A549 (cell line): ENCODE measurements around the gene PIK3R2. TPM values are rescaled to one million over a fixed set of nuclear protein-coding genes. Genes with fewer than 3 reads are reported as not detected.

ENCODE experiments used
- ATAC-seq, 2 experiments: fragments of 200-7000 bp in 1 of 2; fragments of >200 bp in 1 of 2; cut with Nextera tagmentation in 1 of 2; cut with Tn5 transposase in 1 of 2; 3 replicates each; pipeline versions ENCODE4 v1.8.0 to v1.9.1; 2018 to 2020; ENCODE audit warnings: mild to moderate bottlenecking in 1 of 2, moderate library complexity in 1 of 2
- CTCF ChIA-PET: fragments of 300-600 bp; sonication (Branson Sonifier 250); formaldehyde crosslinking; extraction: SDS; loops from one replicate; lab custom pipeline; 2021; ENCODE audit warnings: antibody characterized with exemption, inconsistent platforms; lab: Yijun Ruan, JAX
- POLR2A ChIA-PET: fragments of 350-600 bp; formaldehyde crosslinking; extraction: SDS; loops from one replicate; lab custom pipeline; 2021; ENCODE audit warnings: antibody characterized with exemption, inconsistent platforms; lab: Yijun Ruan, JAX
- DNase-seq, 2 experiments: peaks; one replicate each; pipeline versions ENCODE4 v3.0.0 to v3.0.0-alpha.2; 2011 to 2016; ENCODE audit warnings: low read depth in 1 of 2, low spot score in 1 of 2
- FAIRE-seq: peaks from 2 replicates; lab custom pipeline; 2011; peaks lifted over from hg19 to GRCh38; lab: Jason Lieb, UNC
- H3K27ac ChIP-seq, 2 experiments: fragments of >200 bp; sonication (Bioruptor Twin); formaldehyde crosslinking; 3 replicates each; pipeline ENCODE4 v1.5.1; 2016 to 2017
- H3K4me1 ChIP-seq: fragments of >200 bp; sonication (Bioruptor Twin); formaldehyde crosslinking; 3 replicates; pipeline ENCODE4 v1.6.1; 2016
- H3K4me2 ChIP-seq: fragments of >200 bp; sonication (Bioruptor Twin); formaldehyde crosslinking; 3 replicates; pipeline ENCODE4 v1.6.1; 2016
- H3K4me3 ChIP-seq: fragments of >200 bp; sonication (Bioruptor Twin); formaldehyde crosslinking; 3 replicates; pipeline ENCODE4 v1.5.1; 2016
- H3K9me3 ChIP-seq: fragments of >200 bp; sonication (Bioruptor Twin); formaldehyde crosslinking; 3 replicates; pipeline ENCODE4 v1.6.1; 2016
- CBX8 ChIP-seq: fragments of 200-600 bp; sonication (generic); IDR thresholded peaks from 2 replicates; pipeline ENCODE4 v1.6.1; 2016
- CHD4 ChIP-seq: fragments of 200-600 bp; sonication (generic); IDR thresholded peaks from 2 replicates; pipeline ENCODE4 v1.6.1; 2016; ENCODE audit warnings: antibody characterized with exemption, mild to moderate bottlenecking, borderline replicate concordance
- EP300 ChIP-seq, 2 experiments: fragments of >200 bp; sonication (Bioruptor Twin); formaldehyde crosslinking; IDR thresholded peaks; 2 replicates in 1 of 2; 3 replicates in 1 of 2; pipeline ENCODE4 v1.6.1; 2016 to 2017
- FOXS1 ChIP-seq: fragments of 250-450 bp; sonication (Bioruptor Pico); IDR thresholded peaks from 2 replicates; pipeline ENCODE4 v1.5.0; 2020; ENCODE audit warnings: mild to moderate bottlenecking, moderate library complexity
- JUNB ChIP-seq: fragments of >200 bp; sonication (Bioruptor Twin); formaldehyde crosslinking; IDR thresholded peaks from 2 replicates; pipeline ENCODE4 v1.6.1; 2016
- MAZ ChIP-seq: fragments of 150-350 bp; IDR thresholded peaks from 2 replicates; pipeline ENCODE4 v1.6.1; 2014; ENCODE audit warnings: antibody characterized with exemption, low read depth, low read length, borderline replicate concordance
- NFE2L2 ChIP-seq: fragments of 150-350 bp; conservative IDR thresholded peaks from 2 replicates; pipeline ENCODE4 v1.6.1; 2014; ENCODE audit warnings: low read length
- RARB ChIP-seq: fragments of 250-450 bp; sonication (Bioruptor Pico); IDR thresholded peaks from 2 replicates; pipeline ENCODE4 v1.8.0; 2021; ENCODE audit warnings: mild to moderate bottlenecking, moderate library complexity
- SMC3 ChIP-seq: fragments of >200 bp; sonication (Bioruptor Twin); formaldehyde crosslinking; IDR thresholded peaks from 3 replicates; pipeline ENCODE4 v1.6.1; 2018; ENCODE audit warnings: inconsistent platforms
- ZSCAN20 ChIP-seq: fragments of 250-450 bp; sonication (Bioruptor Pico); IDR thresholded peaks from 2 replicates; pipeline ENCODE4 v1.8.0; 2022; ENCODE audit warnings: mild to moderate bottlenecking, moderate library complexity
- WGBS: methylation state at CpG from one replicate; pipeline ENCODE4 v1.1.6; 2017; ENCODE audit errors: missing lambda C conversion rate; 5-methylcytosine and 5-hydroxymethylcytosine counted together
- polyA plus RNA-seq, 4 experiments: library from polyadenylated mRNA; depleted of rRNA in 3 of 4; stranded (reverse); fragments of >200 nt; fragmentation: RNase III in 1 of 4; extraction: RNeasy Plus Mini Kit Qiagen cat#74134 plus additional on column Dnase treatment in 1 of 4; gene quantifications; 2 replicates in 3 of 4; 3 replicates in 1 of 4; pipeline ENCODE4 v1.2.3, GENCODE V29; 2011 to 2017
- TF ChIP-seq, protein P1 (sequence below): fragments of 250-450 bp; sonication (Bioruptor Pico); IDR thresholded peaks from 2 replicates; pipeline ENCODE4 v1.5.0; 2020; ENCODE audit warnings: low read depth, mild to moderate bottlenecking, moderate library complexity
- TF ChIP-seq, protein P2 (sequence below): fragments of 250-450 bp; sonication (Bioruptor Pico); IDR thresholded peaks from 2 replicates; pipeline ENCODE4 v1.5.0; 2021; ENCODE audit warnings: mild to moderate bottlenecking, moderate library complexity, borderline replicate concordance
- TF ChIP-seq, protein P3 (sequence below): fragments of 200-600 bp; sonication (generic); IDR thresholded peaks from 2 replicates; pipeline ENCODE4 v1.6.1; 2016; ENCODE audit warnings: antibody characterized with exemption, mild to moderate bottlenecking, moderate library complexity
- TF ChIP-seq, protein P4 (sequence below): fragments of >200 bp; sonication (Bioruptor Twin); formaldehyde crosslinking; IDR thresholded peaks from 3 replicates; pipeline ENCODE4 v1.5.1; 2016
- TF ChIP-seq, protein P5 (sequence below): IDR thresholded peaks from 2 replicates; pipeline ENCODE4 v1.6.1; 2012

PIK3R2 gene
- polyA plus RNA-seq, 2 of the 4 experiments (the other 2 are of a cell fraction), result 6.7 to 8.3 TPM

DNA sequence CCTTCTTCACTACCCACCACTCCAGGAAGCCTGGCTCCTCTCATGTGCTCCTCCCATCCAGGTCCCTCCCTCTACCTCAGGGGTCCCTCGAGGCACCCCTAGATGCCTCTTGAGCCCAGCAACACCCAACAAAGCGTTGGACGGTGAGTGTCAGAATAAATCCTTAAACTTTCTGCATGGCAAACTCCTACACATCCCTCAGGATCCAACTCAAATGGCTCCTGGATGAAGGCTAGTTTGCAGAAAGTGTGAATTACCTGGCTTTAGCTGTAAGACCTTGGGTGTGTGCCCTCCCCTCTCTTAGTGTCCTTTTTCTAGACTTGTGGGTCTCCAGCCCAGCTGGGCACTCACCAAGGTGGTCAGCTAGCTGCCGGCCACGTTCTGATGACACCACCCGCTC is 45.4 kb downstream of the PIK3R2 start:
- Histone ChIP-seq H3K9me3 (no peaks in the 10 kb centered on the region), H3K4me2 (no peak overlapping the region), H3K4me1 (peaks cover 16% of the 10 kb centered on the region; the same call in 2 of the 3 replicates), H3K4me3 (no peak overlapping the region), H3K27ac (no peak overlapping the region)
- DNase-seq (no peak), ATAC-seq (no peak), FAIRE-seq (no peak)
- TF ChIP-seq FOXS1, result no peak
- no peak for TF ChIP-seq CBX8
- TF ChIP-seq, protein P1, sequence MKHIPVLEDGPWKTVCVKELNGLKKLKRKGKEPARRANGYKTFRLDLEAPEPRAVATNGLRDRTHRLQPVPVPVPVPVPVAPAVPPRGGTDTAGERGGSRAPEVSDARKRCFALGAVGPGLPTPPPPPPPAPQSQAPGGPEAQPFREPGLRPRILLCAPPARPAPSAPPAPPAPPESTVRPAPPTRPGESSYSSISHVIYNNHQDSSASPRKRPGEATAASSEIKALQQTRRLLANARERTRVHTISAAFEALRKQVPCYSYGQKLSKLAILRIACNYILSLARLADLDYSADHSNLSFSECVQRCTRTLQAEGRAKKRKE (CRISPR knock-in tag), result no peak
- no peak for TF ChIP-seq JUNB
- TF ChIP-seq NFE2L2, result no peak
- TF ChIP-seq, protein P2, sequence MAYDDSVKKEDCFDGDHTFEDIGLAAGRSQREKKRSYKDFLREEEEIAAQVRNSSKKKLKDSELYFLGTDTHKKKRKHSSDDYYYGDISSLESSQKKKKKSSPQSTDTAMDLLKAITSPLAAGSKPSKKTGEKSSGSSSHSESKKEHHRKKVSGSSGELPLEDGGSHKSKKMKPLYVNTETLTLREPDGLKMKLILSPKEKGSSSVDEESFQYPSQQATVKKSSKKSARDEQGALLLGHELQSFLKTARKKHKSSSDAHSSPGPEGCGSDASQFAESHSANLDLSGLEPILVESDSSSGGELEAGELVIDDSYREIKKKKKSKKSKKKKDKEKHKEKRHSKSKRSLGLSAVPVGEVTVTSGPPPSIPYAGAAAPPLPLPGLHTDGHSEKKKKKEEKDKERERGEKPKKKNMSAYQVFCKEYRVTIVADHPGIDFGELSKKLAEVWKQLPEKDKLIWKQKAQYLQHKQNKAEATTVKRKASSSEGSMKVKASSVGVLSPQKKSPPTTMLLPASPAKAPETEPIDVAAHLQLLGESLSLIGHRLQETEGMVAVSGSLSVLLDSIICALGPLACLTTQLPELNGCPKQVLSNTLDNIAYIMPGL (CRISPR knock-in tag), result no peak
- ChIA-PET POLR2A (interaction anchor here (0.6 kb wide), 1 partner anchor 10 kb away, joined by 3 read pairs; no protein-coding TSS in a partner anchor), CTCF (interaction anchor here (1.4 to 8.9 kb wide), 2 partner anchors 10 to 54 kb away, joined by 4 to 86 read pairs; a partner anchor contains a TSS)
- WGBS, result 76% methylated on average over 6 of the region's 6 CpGs

DNA sequence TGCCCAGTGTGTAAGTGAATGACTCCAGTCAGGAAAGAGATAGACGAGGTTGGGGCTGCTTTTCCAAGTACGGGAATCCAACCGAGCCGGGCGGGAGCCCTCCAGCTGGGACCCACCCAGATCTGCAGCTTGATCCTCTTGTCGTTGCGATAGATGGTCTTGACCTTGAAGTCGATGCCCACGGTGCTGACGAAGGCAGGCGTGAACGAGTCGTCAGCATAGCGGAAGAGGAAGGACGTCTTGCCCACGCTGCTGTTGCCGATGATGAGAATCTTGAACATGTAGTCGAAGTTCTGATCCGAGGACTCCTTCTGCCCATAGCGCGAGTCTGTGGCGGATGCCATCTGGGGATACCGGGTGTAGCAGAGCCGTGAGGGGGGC is 49.4 kb downstream of the PIK3R2 start:
- no peak overlapping the region for H3K4me2 ChIP-seq

DNA sequence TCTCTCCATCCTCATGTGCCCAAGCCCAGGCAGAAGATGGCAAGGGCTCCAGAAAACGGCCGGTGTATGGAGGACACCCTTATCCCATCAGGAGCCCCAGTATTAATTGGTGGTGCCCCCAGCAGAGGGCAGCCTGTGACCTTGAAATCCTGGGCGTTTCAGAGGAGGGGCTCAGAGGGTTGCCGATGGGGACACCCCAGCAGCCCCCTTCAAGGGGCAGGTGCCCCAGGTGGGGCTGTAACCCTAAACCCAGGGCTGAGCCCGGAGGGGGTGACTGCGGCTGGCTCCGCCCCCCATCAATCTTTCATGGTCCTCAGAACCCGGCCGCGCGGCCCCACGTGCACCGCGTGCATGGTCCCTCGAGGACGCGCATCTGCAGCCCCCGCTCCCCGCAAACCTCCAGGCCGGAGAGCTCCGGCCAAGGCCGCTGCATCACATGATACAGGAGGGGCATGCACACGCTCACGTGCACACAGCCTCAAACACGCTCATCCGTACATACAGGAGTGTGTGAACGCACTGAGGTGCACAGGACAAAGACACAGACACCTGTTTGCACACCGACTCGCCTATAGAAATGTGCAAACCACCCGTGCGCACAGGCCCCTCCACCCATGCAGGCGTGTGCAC is 49.9 kb downstream of the PIK3R2 start:
- H3K4me1 ChIP-seq, result peaks cover 10% of the 10 kb centered on the region; the same call in 2 of the 3 replicates
- H3K27ac ChIP-seq, result peak overlapping the region in 1 of 2 experiments; percentile 73; a peak in 2 of 6 replicates
- 52% methylated on average over 17 of the region's 32 CpGs for WGBS
- peak overlapping the region; percentile 84 for H3K4me2 ChIP-seq
- ChIA-PET CTCF (interaction anchor here (1.3 to 8.9 kb wide), 4 partner anchors 10 to 71 kb away, joined by 5 to 86 read pairs (median 12); partner anchors contain the start of genes IQCN and MPV17L2), POLR2A (no interaction called here)
- DNase-seq (no peak), ATAC-seq (0 out of 6 replicates have a peak, but pooled peaks of 1 of the 2 experiments have one; percentile 3), FAIRE-seq (no peak)
- H3K4me3 ChIP-seq, result peak overlapping the region; percentile 57
- no peaks in the 10 kb centered on the region for H3K9me3 ChIP-seq
- TF ChIP-seq, protein P3, sequence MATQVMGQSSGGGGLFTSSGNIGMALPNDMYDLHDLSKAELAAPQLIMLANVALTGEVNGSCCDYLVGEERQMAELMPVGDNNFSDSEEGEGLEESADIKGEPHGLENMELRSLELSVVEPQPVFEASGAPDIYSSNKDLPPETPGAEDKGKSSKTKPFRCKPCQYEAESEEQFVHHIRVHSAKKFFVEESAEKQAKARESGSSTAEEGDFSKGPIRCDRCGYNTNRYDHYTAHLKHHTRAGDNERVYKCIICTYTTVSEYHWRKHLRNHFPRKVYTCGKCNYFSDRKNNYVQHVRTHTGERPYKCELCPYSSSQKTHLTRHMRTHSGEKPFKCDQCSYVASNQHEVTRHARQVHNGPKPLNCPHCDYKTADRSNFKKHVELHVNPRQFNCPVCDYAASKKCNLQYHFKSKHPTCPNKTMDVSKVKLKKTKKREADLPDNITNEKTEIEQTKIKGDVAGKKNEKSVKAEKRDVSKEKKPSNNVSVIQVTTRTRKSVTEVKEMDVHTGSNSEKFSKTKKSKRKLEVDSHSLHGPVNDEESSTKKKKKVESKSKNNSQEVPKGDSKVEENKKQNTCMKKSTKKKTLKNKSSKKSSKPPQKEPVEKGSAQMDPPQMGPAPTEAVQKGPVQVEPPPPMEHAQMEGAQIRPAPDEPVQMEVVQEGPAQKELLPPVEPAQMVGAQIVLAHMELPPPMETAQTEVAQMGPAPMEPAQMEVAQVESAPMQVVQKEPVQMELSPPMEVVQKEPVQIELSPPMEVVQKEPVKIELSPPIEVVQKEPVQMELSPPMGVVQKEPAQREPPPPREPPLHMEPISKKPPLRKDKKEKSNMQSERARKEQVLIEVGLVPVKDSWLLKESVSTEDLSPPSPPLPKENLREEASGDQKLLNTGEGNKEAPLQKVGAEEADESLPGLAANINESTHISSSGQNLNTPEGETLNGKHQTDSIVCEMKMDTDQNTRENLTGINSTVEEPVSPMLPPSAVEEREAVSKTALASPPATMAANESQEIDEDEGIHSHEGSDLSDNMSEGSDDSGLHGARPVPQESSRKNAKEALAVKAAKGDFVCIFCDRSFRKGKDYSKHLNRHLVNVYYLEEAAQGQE, result no peak
- no peak for TF ChIP-seq MAZ
- TF ChIP-seq, protein P1 (CRISPR knock-in tag), result no peak
- peak; percentile 37; the same call in 1 of the 3 replicates for TF ChIP-seq SMC3
- TF ChIP-seq RARB, result no peak
- TF ChIP-seq, protein P2 (CRISPR knock-in tag), result no peak
- no peak for TF ChIP-seq EP300 (IDR thresholded peaks at IDR 0.05)

More for the DNA sequence above, 49.4 kb downstream of the PIK3R2 start:
- no peak overlapping the region for H3K27ac ChIP-seq
- ChIA-PET CTCF (interaction anchor here (0.8 to 8.9 kb wide), 6 partner anchors 10 to 212 kb away, joined by 3 to 86 read pairs (median 6); partner anchors contain the start of genes IQCN and MPV17L2), POLR2A (no interaction called here)
- no peak for FAIRE-seq
- TF ChIP-seq CBX8, result no peak
- TF ChIP-seq ZSCAN20 (CRISPR knock-in tag), result no peak
- TF ChIP-seq RARB, result no peak
- TF ChIP-seq, protein P4, sequence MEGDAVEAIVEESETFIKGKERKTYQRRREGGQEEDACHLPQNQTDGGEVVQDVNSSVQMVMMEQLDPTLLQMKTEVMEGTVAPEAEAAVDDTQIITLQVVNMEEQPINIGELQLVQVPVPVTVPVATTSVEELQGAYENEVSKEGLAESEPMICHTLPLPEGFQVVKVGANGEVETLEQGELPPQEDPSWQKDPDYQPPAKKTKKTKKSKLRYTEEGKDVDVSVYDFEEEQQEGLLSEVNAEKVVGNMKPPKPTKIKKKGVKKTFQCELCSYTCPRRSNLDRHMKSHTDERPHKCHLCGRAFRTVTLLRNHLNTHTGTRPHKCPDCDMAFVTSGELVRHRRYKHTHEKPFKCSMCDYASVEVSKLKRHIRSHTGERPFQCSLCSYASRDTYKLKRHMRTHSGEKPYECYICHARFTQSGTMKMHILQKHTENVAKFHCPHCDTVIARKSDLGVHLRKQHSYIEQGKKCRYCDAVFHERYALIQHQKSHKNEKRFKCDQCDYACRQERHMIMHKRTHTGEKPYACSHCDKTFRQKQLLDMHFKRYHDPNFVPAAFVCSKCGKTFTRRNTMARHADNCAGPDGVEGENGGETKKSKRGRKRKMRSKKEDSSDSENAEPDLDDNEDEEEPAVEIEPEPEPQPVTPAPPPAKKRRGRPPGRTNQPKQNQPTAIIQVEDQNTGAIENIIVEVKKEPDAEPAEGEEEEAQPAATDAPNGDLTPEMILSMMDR, result no peak
- TF ChIP-seq, protein P5, sequence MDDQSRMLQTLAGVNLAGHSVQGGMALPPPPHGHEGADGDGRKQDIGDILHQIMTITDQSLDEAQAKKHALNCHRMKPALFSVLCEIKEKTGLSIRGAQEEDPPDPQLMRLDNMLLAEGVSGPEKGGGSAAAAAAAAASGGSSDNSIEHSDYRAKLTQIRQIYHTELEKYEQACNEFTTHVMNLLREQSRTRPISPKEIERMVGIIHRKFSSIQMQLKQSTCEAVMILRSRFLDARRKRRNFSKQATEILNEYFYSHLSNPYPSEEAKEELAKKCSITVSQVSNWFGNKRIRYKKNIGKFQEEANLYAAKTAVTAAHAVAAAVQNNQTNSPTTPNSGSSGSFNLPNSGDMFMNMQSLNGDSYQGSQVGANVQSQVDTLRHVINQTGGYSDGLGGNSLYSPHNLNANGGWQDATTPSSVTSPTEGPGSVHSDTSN, result no peak
- no peak for TF ChIP-seq CHD4
- TF ChIP-seq, all 56 proteins: peak for 0
- Histone ChIP-seq H3K4me3 (no peak overlapping the region), H3K4me1 (peaks cover 10% of the 10 kb centered on the region; the same call in 2 of the 3 replicates), H3K9me3 (no peaks in the 10 kb centered on the region)
- 94% methylated on average over 22 of the region's 24 CpGs for WGBS
- no peak for DNase-seq
- no peak for ATAC-seq
